ENCODE results near the gene DSP. TPM values are rescaled to one million over a fixed set of nuclear protein-coding genes. Genes with fewer than 3 reads are reported as not detected.

DSP gene
- total RNA-seq, 4 donors from 2014 or later: 712 to 1,491 (median 1,163) TPM

GRCh38 chr6:7500752-7501282 lies 40.7 kb upstream of the DSP start:
- no peaks in the 10 kb centered on the region for H3K36me3 ChIP-seq
- peaks cover 0 to 54% (median 9%) of the 10 kb centered on the region in 3 donors for H3K4me1 ChIP-seq
- no peak for DNase-seq
- TF ChIP-seq, protein P1, sequence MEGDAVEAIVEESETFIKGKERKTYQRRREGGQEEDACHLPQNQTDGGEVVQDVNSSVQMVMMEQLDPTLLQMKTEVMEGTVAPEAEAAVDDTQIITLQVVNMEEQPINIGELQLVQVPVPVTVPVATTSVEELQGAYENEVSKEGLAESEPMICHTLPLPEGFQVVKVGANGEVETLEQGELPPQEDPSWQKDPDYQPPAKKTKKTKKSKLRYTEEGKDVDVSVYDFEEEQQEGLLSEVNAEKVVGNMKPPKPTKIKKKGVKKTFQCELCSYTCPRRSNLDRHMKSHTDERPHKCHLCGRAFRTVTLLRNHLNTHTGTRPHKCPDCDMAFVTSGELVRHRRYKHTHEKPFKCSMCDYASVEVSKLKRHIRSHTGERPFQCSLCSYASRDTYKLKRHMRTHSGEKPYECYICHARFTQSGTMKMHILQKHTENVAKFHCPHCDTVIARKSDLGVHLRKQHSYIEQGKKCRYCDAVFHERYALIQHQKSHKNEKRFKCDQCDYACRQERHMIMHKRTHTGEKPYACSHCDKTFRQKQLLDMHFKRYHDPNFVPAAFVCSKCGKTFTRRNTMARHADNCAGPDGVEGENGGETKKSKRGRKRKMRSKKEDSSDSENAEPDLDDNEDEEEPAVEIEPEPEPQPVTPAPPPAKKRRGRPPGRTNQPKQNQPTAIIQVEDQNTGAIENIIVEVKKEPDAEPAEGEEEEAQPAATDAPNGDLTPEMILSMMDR (IDR thresholded peaks at IDR 0.05): no peak
- no peak overlapping the region for H3K4me3 ChIP-seq
- H3K27me3 ChIP-seq: no peaks in the 10 kb centered on the region
- WGBS, 2 donors: 75 to 76% methylated on average over 10 of the region's 10 CpGs
- H3K9me3 ChIP-seq: no peaks in the 10 kb centered on the region
- intact Hi-C loops (cut with DNase I): no loop called here
- H3K27ac ChIP-seq: peak overlapping the region in 3 of 4 donors; percentile 70 to 93 (median 89)

- TF ChIP-seq, protein P1 (IDR thresholded peaks at IDR 0.05): no peak
- TF ChIP-seq POLR2A (IDR thresholded peaks at IDR 0.05): no peak
- 80 to 85% methylated on average over 6 to 7 of the region's 11 CpGs for WGBS, 2 donors
- H3K9me3 ChIP-seq: no peaks in the 10 kb centered on the region
- H3K36me3 ChIP-seq: no peaks in the 10 kb centered on the region
- intact Hi-C loops (cut with DNase I): no loop called here
- H3K27ac ChIP-seq: peak overlapping the region; percentile 16 to 93 (median 55)
- no peak overlapping the region for H3K4me3 ChIP-seq
- DNase-seq: no peak
- H3K4me1 ChIP-seq: peaks cover 0 to 66% (median 9%) of the 10 kb centered on the region in 3 donors
- H3K27me3 ChIP-seq: no peaks in the 10 kb centered on the region
Measured at GRCh38 chr6:7502743-7503142, 38.7 kb upstream of the DSP start.

GRCh38 chr6:7504041-7504440 lies 37.4 kb upstream of the DSP start:
- H3K36me3 ChIP-seq: no peaks in the 10 kb centered on the region
- H3K9me3 ChIP-seq: no peaks in the 10 kb centered on the region
- H3K4me1 ChIP-seq: peaks cover 0 to 66% (median 9%) of the 10 kb centered on the region in 3 donors
- intact Hi-C loops (cut with DNase I): no loop called here
- no peak overlapping the region for H3K4me3 ChIP-seq
- TF ChIP-seq, protein P1 (IDR thresholded peaks at IDR 0.05): no peak
- no peak for TF ChIP-seq POLR2A (IDR thresholded peaks at IDR 0.05)
- no peaks in the 10 kb centered on the region for H3K27me3 ChIP-seq
- DNase-seq: no peak
- 75 to 76% methylated on average over 6 of the region's 6 CpGs for WGBS, 2 donors
- peak overlapping the region; percentile 85 to 93 (median 88) for H3K27ac ChIP-seq

GRCh38 chr6:7505189-7505699 lies 36.2 kb upstream of the DSP start:
- Histone ChIP-seq H3K36me3 (no peaks in the 10 kb centered on the region), H3K4me1 (peaks cover 0 to 65% (median 9%) of the 10 kb centered on the region in 3 donors), H3K27ac (peak overlapping the region; percentile 85 to 93 (median 88)), H3K27me3 (no peaks in the 10 kb centered on the region), H3K4me3 (no peak overlapping the region), H3K9me3 (no peaks in the 10 kb centered on the region)
- no peak for DNase-seq
- WGBS, 2 donors: 25 to 34% methylated on average over 8 to 9 of the region's 10 CpGs
- peak in 2 of 4 donors; percentile 30 to 50 for TF ChIP-seq POLR2A (IDR thresholded peaks at IDR 0.05)
- TF ChIP-seq, protein P1 (IDR thresholded peaks at IDR 0.05): no peak
- intact Hi-C loops (cut with DNase I): no loop called here

GRCh38 chr6:7507600-7507999 lies 33.9 kb upstream of the DSP start:
- TF ChIP-seq, protein P1 (IDR thresholded peaks at IDR 0.05): no peak
- no peak for TF ChIP-seq POLR2A (IDR thresholded peaks at IDR 0.05)
- intact Hi-C loops (cut with DNase I): no loop called here
- H3K4me3 ChIP-seq: no peak overlapping the region
- peaks cover 0 to 50% (median 9%) of the 10 kb centered on the region in 3 donors for H3K4me1 ChIP-seq
- no peaks in the 10 kb centered on the region for H3K36me3 ChIP-seq
- DNase-seq: no peak
- no peaks in the 10 kb centered on the region for H3K27me3 ChIP-seq
- no peaks in the 10 kb centered on the region for H3K9me3 ChIP-seq
- WGBS, 2 donors: 92 to 95% methylated on average over 6 of the region's 6 CpGs
- H3K27ac ChIP-seq: no peak overlapping the region
